HG03045 (cell line): Measurements from ENCODE around the gene C2orf72.
"Not testable (repeated sequence)": the region's sequence is repeated elsewhere in the genome, so short reads cannot be mapped to it uniquely, and the experiment has no call there.

ENCODE experiments used
- ATAC-seq: cut with Tn5 transposase; IDR thresholded peaks from one replicate; pipeline ENCODE4 v1.9.1; 2021; ENCODE audit warnings: mild to moderate bottlenecking, moderate library complexity; ENCODE audit not compliant: unreplicated experiment

The C2orf72 gene

GRCh38 chr2:231067531-231067930 is 30.2 kb downstream of the C2orf72 start:
- ATAC-seq: not testable (repeated sequence)

GRCh38 chr2:231068525-231069222 is 31.4 kb downstream of the C2orf72 start:
- ATAC-seq: no peak

- no peak for ATAC-seq
Observed at GRCh38 chr2:231069379-231070054, 32.2 kb downstream of the C2orf72 start.

- ATAC-seq: no peak
Observed at GRCh38 chr2:231084565-231084964, 47.2 kb downstream of the C2orf72 start.

GRCh38 chr2:231088754-231089153 is 51.4 kb downstream of the C2orf72 start:
- ATAC-seq: no peak

- no peak for ATAC-seq
Observed at GRCh38 chr2:231093933-231094332, 56.6 kb downstream of the C2orf72 start.

- no peak for ATAC-seq
Observed at GRCh38 chr2:231094736-231095346, 57.5 kb downstream of the C2orf72 start.
